Measurements from ENCODE around the gene MAN2A1. TPM values are rescaled to one million over a fixed set of nuclear protein-coding genes. Genes with fewer than 3 reads are reported as not detected.

The MAN2A1 gene
- polyA plus RNA-seq, 3 donors = 17.0 to 23.0 (median 20.1) TPM

- Histone ChIP-seq H3K4me3 (replicated peaks in 1 of 3; ENCODE audit: low read depth in 2 of 3, low read length in 3 of 3) (no peak overlapping the region), H3K4me1 (ENCODE audit: control insufficient read depth in 1 of 2, insufficient read depth in 2 of 2, low read length in 2 of 2) (no peaks in the 10 kb centered on the region), H2AFZ (ENCODE audit: insufficient read depth, low read depth, low read length, poor library complexity, severe bottlenecking) (no peak overlapping the region), H3K79me2 (ENCODE audit: insufficient read depth, low read length) (no peaks in the 10 kb centered on the region), H4K20me1 (ENCODE audit: insufficient read depth, low read length) (no peaks in the 10 kb centered on the region), H3K4me2 (replicated peaks; ENCODE audit: extremely low read depth, low read length, poor library complexity, severe bottlenecking) (no peak overlapping the region), H3K27me3 (ENCODE audit: control insufficient read depth in 2 of 2, insufficient read depth in 2 of 2, low read length in 2 of 2) (no peaks in the 10 kb centered on the region), H3K9ac (ENCODE audit: insufficient read depth, low read length, poor library complexity, severe bottlenecking) (no peak overlapping the region), H3K36me3 (replicated peaks in 1 of 2; ENCODE audit: control insufficient read depth in 1 of 2, insufficient read depth in 2 of 2, low read length in 2 of 2) (no peaks in the 10 kb centered on the region), H3K27ac (ENCODE audit: low read depth in 1 of 2, low read length in 2 of 2) (no peak overlapping the region), H3K9me3 (replicated peaks in 1 of 2; ENCODE audit: control insufficient read depth in 1 of 2, insufficient read depth in 1 of 2, low read length in 2 of 2) (no peaks in the 10 kb centered on the region)
- no peak overlapping the region for H3K4me3 Mint-ChIP-seq
- H3K27me3 Mint-ChIP-seq (ENCODE audit: low read depth in 3 of 3) = peaks cover 0 to 5% (median 0%) of the 10 kb centered on the region in 3 donors
- intact Hi-C loops (cut with micrococcal nuclease) = no loop called here
- no peak for DNase-seq
- H3K36me3 Mint-ChIP-seq = no peaks in the 10 kb centered on the region
- no CpG with 5 or more reads among the region's 2 CpGs for WGBS (ENCODE audit: insufficient coverage)
- H3K9me3 Mint-ChIP-seq = peaks cover 0 to 8% (median 3%) of the 10 kb centered on the region in 7 donors
- H3K4me1 Mint-ChIP-seq = no peaks in the 10 kb centered on the region
- TF ChIP-seq CTCF (IDR thresholded peaks at IDR 0.05) = no peak
- H3K27ac Mint-ChIP-seq = no peak overlapping the region
Measured at GRCh38 chr5:109914906-109915305, 225.2 kb downstream of the MAN2A1 start.

- intact Hi-C loops (cut with micrococcal nuclease) = no loop called here
- Histone ChIP-seq H3K36me3 (replicated peaks in 1 of 2; ENCODE audit: control insufficient read depth in 1 of 2, insufficient read depth in 2 of 2, low read length in 2 of 2) (no peaks in the 10 kb centered on the region), H3K4me1 (ENCODE audit: control insufficient read depth in 1 of 2, insufficient read depth in 2 of 2, low read length in 2 of 2) (no peaks in the 10 kb centered on the region), H3K4me2 (replicated peaks; ENCODE audit: extremely low read depth, low read length, poor library complexity, severe bottlenecking) (no peak overlapping the region), H3K27ac (ENCODE audit: low read depth in 1 of 2, low read length in 2 of 2) (no peak overlapping the region), H3K9me3 (replicated peaks in 1 of 2; ENCODE audit: control insufficient read depth in 1 of 2, insufficient read depth in 1 of 2, low read length in 2 of 2) (no peaks in the 10 kb centered on the region), H3K9ac (ENCODE audit: insufficient read depth, low read length, poor library complexity, severe bottlenecking) (no peak overlapping the region), H3K79me2 (ENCODE audit: insufficient read depth, low read length) (no peaks in the 10 kb centered on the region), H3K4me3 (replicated peaks in 1 of 3; ENCODE audit: low read depth in 2 of 3, low read length in 3 of 3) (no peak overlapping the region), H2AFZ (ENCODE audit: insufficient read depth, low read depth, low read length, poor library complexity, severe bottlenecking) (no peak overlapping the region), H4K20me1 (ENCODE audit: insufficient read depth, low read length) (no peaks in the 10 kb centered on the region), H3K27me3 (ENCODE audit: control insufficient read depth in 2 of 2, insufficient read depth in 2 of 2, low read length in 2 of 2) (no peaks in the 10 kb centered on the region)
- DNase-seq = no peak
- no peak overlapping the region for H3K27ac Mint-ChIP-seq
- H3K27me3 Mint-ChIP-seq (ENCODE audit: low read depth in 3 of 3) = peaks cover 0 to 5% (median 0%) of the 10 kb centered on the region in 3 donors
- H3K9me3 Mint-ChIP-seq = peaks cover 0 to 12% (median 5%) of the 10 kb centered on the region in 7 donors
- TF ChIP-seq CTCF (IDR thresholded peaks at IDR 0.05) = no peak
- H3K4me1 Mint-ChIP-seq = no peaks in the 10 kb centered on the region
- 89% methylated on average over 1 of the region's 4 CpGs for WGBS (ENCODE audit: insufficient coverage)
- H3K4me3 Mint-ChIP-seq = no peak overlapping the region
- no peaks in the 10 kb centered on the region for H3K36me3 Mint-ChIP-seq
Measured at GRCh38 chr5:109916481-109917153, 226.9 kb downstream of the MAN2A1 start.
